K562 (cell line): ENCODE results near the gene LBH. TPM values are rescaled to one million over a fixed set of nuclear protein-coding genes. Genes with fewer than 3 reads are reported as not detected.
A peak's percentile ranks its signal among the peaks of the same experiment; 100 is the strongest.

Experiments
- ATAC-seq: fragments of 200-7000 bp; cut with Tn5 transposase; 3 replicates; pipeline ENCODE4 v1.9.1; 2020; ENCODE audit warnings: moderate library complexity
- BruUV-seq: library from RNA; stranded (reverse); fragments of 400-500 nt; replicated peaks from 2 replicates; lab custom pipeline; 2021; lab: Mats Ljungman, UMichigan
- CTCF ChIA-PET: fragments of 300-600 bp; formaldehyde crosslinking; extraction: SDS; loops from one replicate; lab custom pipeline; 2021; ENCODE audit warnings: low intra/inter-chr PET ratio; lab: Yijun Ruan, JAX
- POLR2A ChIA-PET: fragments of 300-600, 350-650 bp; sonication (Branson Sonifier 250); formaldehyde crosslinking; extraction: SDS; loops from one replicate; lab custom pipeline; 2021; ENCODE audit warnings: antibody characterized with exemption, inconsistent platforms; lab: Yijun Ruan, JAX
- DNase-seq, 4 experiments: peaks; one replicate each; pipeline versions ENCODE4 v3.0.0 to v3.0.0-alpha.2; 2011 to 2018; ENCODE audit warnings: low spot score in 3 of 4, mixed read lengths in 3 of 4; ENCODE audit errors: extremely low read depth in 1 of 4
- FAIRE-seq: peaks from 2 replicates; lab custom pipeline; 2011; peaks lifted over from hg19 to GRCh38; lab: Jason Lieb, UNC
- H2AFZ ChIP-seq: 2 replicates; pipeline ENCODE4 v1.6.0; 2011; ENCODE audit warnings: low read depth, low read length, control low read depth, inconsistent platforms
- H3K27ac ChIP-seq: fragments of 200-600 bp; 3 replicates; pipeline ENCODE4 v1.8.0; 2011; ENCODE audit warnings: low read depth, mild to moderate bottlenecking, control low read depth, inconsistent platforms, low read length, moderate library complexity, mixed read lengths; ENCODE audit errors: extremely low read depth
- H3K27me3 ChIP-seq, 2 experiments: fragments of 300-600 bp in 1 of 2; 2 replicates in 1 of 2; 3 replicates in 1 of 2; pipeline versions ENCODE4 v1.6.0 to v1.8.0; 2011; ENCODE audit warnings: inconsistent platforms in 2 of 2, low read length in 2 of 2, mild to moderate bottlenecking in 1 of 2, mixed read lengths in 1 of 2, moderate library complexity in 1 of 2; ENCODE audit not compliant: control insufficient read depth in 2 of 2, insufficient read depth in 2 of 2
- H3K36me3 ChIP-seq: fragments of 300-600 bp; 3 replicates; pipeline ENCODE4 v1.8.0; 2011; ENCODE audit warnings: mild to moderate bottlenecking, low read length, inconsistent platforms; ENCODE audit not compliant: control insufficient read depth, insufficient read depth
- H3K4me1 ChIP-seq, 2 experiments: fragments of 200-600 bp in 1 of 2; replicated peaks in 1 of 2; 2 replicates in 1 of 2; 3 replicates in 1 of 2; pipeline versions ENCODE4 v1.5.1 to v1.8.0; 2011; ENCODE audit warnings: inconsistent platforms in 2 of 2, low read length in 2 of 2, mild to moderate bottlenecking in 1 of 2, mixed read lengths in 1 of 2, moderate library complexity in 1 of 2; ENCODE audit not compliant: control insufficient read depth in 2 of 2, insufficient read depth in 2 of 2
- H3K4me2 ChIP-seq: 2 replicates; pipeline ENCODE4 v1.6.1; 2011; ENCODE audit warnings: low read length, control low read depth, inconsistent platforms, mixed read lengths; ENCODE audit not compliant: insufficient read depth
- H3K4me3 ChIP-seq: fragments of 200-600 bp; sonication (generic), shearing (Covaris generic); 2 replicates; pipeline ENCODE4 v1.5.1; 2016; ENCODE audit warnings: control low read depth, inconsistent platforms
- H3K79me2 ChIP-seq: fragments of 200-600 bp; 3 replicates; pipeline ENCODE4 v1.8.0; 2011; ENCODE audit warnings: low read length, inconsistent platforms; ENCODE audit not compliant: control insufficient read depth, insufficient read depth
- H3K9ac ChIP-seq, 2 experiments: 2 replicates each; pipeline versions ENCODE4 v1.6.0 to v1.6.1; 2011; ENCODE audit warnings: low read depth in 2 of 2, low read length in 2 of 2, control low read depth in 1 of 2, inconsistent platforms in 1 of 2, mild to moderate bottlenecking in 1 of 2, mixed read lengths in 1 of 2; ENCODE audit not compliant: insufficient read depth in 1 of 2
- H3K9me1 ChIP-seq: one replicate; pipeline ENCODE4 v1.6.0; 2011; ENCODE audit warnings: inconsistent platforms, mild to moderate bottlenecking, low read length, moderate library complexity; ENCODE audit not compliant: control insufficient read depth, insufficient read depth
- H3K9me3 ChIP-seq: replicated peaks from 2 replicates; pipeline ENCODE4 v1.5.1; 2011; ENCODE audit warnings: low read depth, low read length, inconsistent platforms; ENCODE audit not compliant: control insufficient read depth, insufficient read depth
- H4K20me1 ChIP-seq: replicated peaks from 2 replicates; pipeline ENCODE4 v1.6.1; 2011; ENCODE audit warnings: low read length, inconsistent platforms, mixed read lengths; ENCODE audit not compliant: control insufficient read depth, insufficient read depth
- ATF3 ChIP-seq, 2 experiments: fragments of 450-650 bp in 1 of 2; sonication (generic) in 1 of 2; formaldehyde crosslinking in 1 of 2; IDR thresholded peaks in 1 of 2; conservative IDR thresholded peaks in 1 of 2; 2 replicates each; pipeline versions ENCODE4 v1.6.1 to v1.8.1; 2016 to 2023; ENCODE audit warnings: mild to moderate bottlenecking in 2 of 2, moderate library complexity in 2 of 2, inconsistent platforms in 1 of 2, missing genetic modification reagents in 1 of 2
- ATF4 ChIP-seq: fragments of 450-650 bp; formaldehyde crosslinking; IDR thresholded peaks from 2 replicates; pipeline ENCODE4 v1.4.0; 2022; ENCODE audit warnings: mild to moderate bottlenecking, moderate library complexity
- FOSL1 ChIP-seq: fragments of 200-800 bp; sonication (Bioruptor generic); conservative IDR thresholded peaks from 2 replicates; pipeline ENCODE4 v1.6.1; 2016; ENCODE audit warnings: missing genetic modification characterization, missing compliant biosample characterization
- FOXJ2 ChIP-seq: fragments of 200-800 bp; sonication (Bioruptor generic); IDR thresholded peaks from 2 replicates; pipeline ENCODE4 v1.6.1; 2016; ENCODE audit warnings: missing genetic modification characterization, missing compliant biosample characterization
- HMGXB4 ChIP-seq: sonication (generic); formaldehyde crosslinking; IDR thresholded peaks from 2 replicates; pipeline ENCODE4 v1.8.1; 2023; ENCODE audit warnings: mild to moderate bottlenecking, missing genetic modification reagents
- JUND ChIP-seq, 2 experiments: IDR thresholded peaks; 2 replicates in 1 of 2; 3 replicates in 1 of 2; pipeline ENCODE4 v1.6.1; 2011; ENCODE audit warnings: borderline replicate concordance in 2 of 2, low read depth in 2 of 2, low read length in 2 of 2, improper control_type of control experiment in 1 of 2, missing biosample characterization in 1 of 2, missing genetic modification characterization in 1 of 2, missing genetic modification reagents in 1 of 2
- KLF10 ChIP-seq: fragments of 250-450 bp; sonication (Bioruptor Pico); IDR thresholded peaks from 2 replicates; pipeline ENCODE4 v1.6.1; 2021; ENCODE audit warnings: matching md5 sums
- NFATC3 ChIP-seq: fragments of 450-650 bp; IDR thresholded peaks from 2 replicates; pipeline ENCODE4 v1.6.1; 2017; ENCODE audit warnings: mild to moderate bottlenecking
- NR3C1 ChIP-seq: sonication (generic); formaldehyde crosslinking; IDR thresholded peaks from 2 replicates; pipeline ENCODE4 v1.8.1; 2022; ENCODE audit warnings: missing genetic modification reagents
- USF2 ChIP-seq: sonication (generic); formaldehyde crosslinking; IDR thresholded peaks from 2 replicates; pipeline ENCODE4 v1.5.0; 2020; ENCODE audit warnings: missing genetic modification reagents
- ZNF143 ChIP-seq: sonication (generic); formaldehyde crosslinking; IDR thresholded peaks from 2 replicates; pipeline ENCODE4 v1.9.0; 2022; ENCODE audit warnings: mild to moderate bottlenecking, missing genetic modification reagents
- ZNF740 ChIP-seq, 3 experiments: fragments of 200-800 bp in 1 of 3; sonication (Bioruptor generic) in 1 of 3; sonication (generic) in 1 of 3; formaldehyde crosslinking in 1 of 3; IDR thresholded peaks; 2 replicates each; pipeline versions ENCODE4 v1.6.1 to v1.8.0; 2016 to 2022; ENCODE audit warnings: mild to moderate bottlenecking in 2 of 3, missing compliant biosample characterization in 2 of 3, missing genetic modification characterization in 2 of 3, missing genetic modification reagents in 1 of 3
- WGBS: fragments of 100-300 bp; shearing (Covaris generic); methylation state at CpG from one replicate; pipeline ENCODE4 v1.1.6; 2016; ENCODE audit warnings: low coverage, mixed read lengths; ENCODE audit not compliant: insufficient coverage; ENCODE audit errors: missing lambda C conversion rate; 5-methylcytosine and 5-hydroxymethylcytosine counted together
- in situ Hi-C: fragments of 300-500 bp; cut with MboI; formaldehyde crosslinking; loops from 4 replicates; pipeline ENCODE4 v1.15.0; 2018; ENCODE audit warnings: inconsistent platforms, mixed read lengths
- intact Hi-C: fragments of 100-400 bp; cut with micrococcal nuclease; formaldehyde crosslinking; loops from 2 replicates; pipeline ENCODE4 v1.14.2; 2022
- polyA plus RNA-seq, 8 experiments: library from polyadenylated mRNA; depleted of rRNA in 4 of 8; stranded (reverse) in 5 of 8; unstranded in 3 of 8; fragments of >200 nt; fragmentation: Nextera tagmentation in 2 of 8; fragmentation: Illumina TruSeq in 1 of 8; extraction: Ambion mirVana in 2 of 8; extraction: Trizol in 1 of 8; gene quantifications; 2 replicates each; pipeline versions ENCODE4 v1.2.1 to v1.2.3, GENCODE V29; 2011 to 2014; ENCODE audit warnings: inconsistent platforms in 1 of 8, missing spikeins in 1 of 8
- total RNA-seq, 7 experiments: library from RNA; depleted of rRNA in 6 of 7; stranded (reverse); fragments of >200 nt in 6 of 7; fragmentation: Illumina TruSeq in 2 of 7; extraction: Trizol in 2 of 7; gene quantifications; 2 replicates each; pipeline versions ENCODE4 v1.2.1 to v1.2.3, GENCODE V29; 2011 to 2021; ENCODE audit warnings: low replicate concordance in 1 of 7

Gene LBH
- total and polyA plus RNA-seq, 9 of the 15 experiments (the other 6 are each of a cell fraction or from before 2014, with no cell fraction given): 3.1 to 13.4 (median 7.4) TPM

- TF ChIP-seq ATF4 (CRISPR knock-in tag): no peak
- TF ChIP-seq USF2 (CRISPR knock-in tag): no peak
- TF ChIP-seq ZNF740 (CRISPR knock-in tag; IDR thresholded peaks at IDR 0.05): no peak
- TF ChIP-seq ZNF740 (tag; IDR thresholded peaks at IDR 0.05): no peak
These were observed 41.0 kb downstream of the LBH start (continued) for GRCh38 chr2:30272286-30272685.

- in situ Hi-C loops: no loop called here
- FAIRE-seq (no peak), DNase-seq (no peak), ATAC-seq (no peak)
- H3K4me2 ChIP-seq: no peak overlapping the region
- no peak overlapping the region for H3K9ac ChIP-seq
- H3K9me3 ChIP-seq: no peaks in the 10 kb centered on the region
- ChIA-PET CTCF (no interaction called here), POLR2A (interaction anchor here (1.0 to 1.5 kb wide), 3 partner anchors 8 to 18 kb away, joined by 3 to 5 read pairs (median 3); no protein-coding TSS in a partner anchor)
- H3K9me1 ChIP-seq: no peaks in the 10 kb centered on the region
- H3K4me1 ChIP-seq: peaks cover 10 to 13% of the 10 kb centered on the region in 2 experiments; a peak in 4 of 5 replicates
- no peaks in the 10 kb centered on the region for H3K79me2 ChIP-seq
- BruUV-seq: no TSS peak
- H2AFZ ChIP-seq: no peak overlapping the region
- no peaks in the 10 kb centered on the region for H3K27me3 ChIP-seq
- no peaks in the 10 kb centered on the region for H4K20me1 ChIP-seq
- no peak overlapping the region for H3K27ac ChIP-seq
- H3K36me3 ChIP-seq: no peaks in the 10 kb centered on the region
- no peak overlapping the region for H3K4me3 ChIP-seq
- intact Hi-C loops: no loop called here
- 52% methylated on average over 5 of the region's 5 CpGs for WGBS
- no peak for TF ChIP-seq ZNF143
- no peak for TF ChIP-seq NR3C1 (CRISPR knock-in tag)
- TF ChIP-seq KLF10 (CRISPR knock-in tag): no peak
- no peak for TF ChIP-seq HMGXB4 (CRISPR knock-in tag)
- peak; percentile 63; the same call in 1 of the 2 replicates for TF ChIP-seq FOSL1
- peak; percentile 10; the same call in 1 of the 2 replicates for TF ChIP-seq JUND (IDR thresholded peaks at IDR 0.05; ENCODE audit: borderline replicate concordance, low read depth, low read length)
- TF ChIP-seq JUND (tag; IDR thresholded peaks at IDR 0.05; ENCODE audit: borderline replicate concordance, low read depth, low read length): peak; percentile 53; the same call in 1 of the 3 replicates
- peak; percentile 41; the same call in 1 of the 2 replicates for TF ChIP-seq FOXJ2 (tag)
- 0 out of 2 replicates have a peak, but pooled peaks have one; percentile 46 for TF ChIP-seq NFATC3
- TF ChIP-seq ATF3 (IDR thresholded peaks at IDR 0.05): peak; percentile 32; the same call in 1 of the 2 replicates
- no peak for TF ChIP-seq ATF3 (CRISPR knock-in tag; conservative IDR thresholded peaks at IDR 0.05)
These were observed 41.6 kb downstream of the LBH start for GRCh38 chr2:30272761-30273573.
